Large intestine (tissue), 3 donors: Measurements from ENCODE around the gene KSR2. TPM values are rescaled to one million over a fixed set of nuclear protein-coding genes. Genes with fewer than 3 reads are reported as not detected.
"Not testable (repeated sequence)": the region's sequence is repeated elsewhere in the genome, so short reads cannot be mapped to it uniquely, and the experiment has no call there.

Experiments used
- DNase-seq, 2 donors: peaks; one replicate each; pipeline versions ENCODE4 v3.0.0 to v3.0.0-alpha.2; 2013
- H3K27ac ChIP-seq: one replicate; pipeline ENCODE4 v1.5.1; 2013; ENCODE audit warnings: low read length
- H3K27me3 ChIP-seq: 2 replicates; pipeline ENCODE4 v1.6.1; 2013; ENCODE audit warnings: low read length; ENCODE audit not compliant: control insufficient read depth, insufficient read depth
- H3K36me3 ChIP-seq: 2 replicates; pipeline ENCODE4 v1.6.1; 2013; ENCODE audit warnings: low read length; ENCODE audit not compliant: control insufficient read depth, insufficient read depth
- H3K4me1 ChIP-seq: one replicate; pipeline ENCODE4 v1.6.1; 2013; ENCODE audit warnings: low read length; ENCODE audit not compliant: control insufficient read depth, insufficient read depth
- H3K4me3 ChIP-seq: one replicate; pipeline ENCODE4 v1.5.1; 2013; ENCODE audit warnings: low read length
- H3K9me3 ChIP-seq: one replicate; pipeline ENCODE4 v1.6.1; 2013; ENCODE audit warnings: mild to moderate bottlenecking, low read depth, low read length, moderate library complexity; ENCODE audit not compliant: control insufficient read depth
- WGBS: methylation state at CpG from one replicate; pipeline ENCODE4 v1.1.5; 2013; ENCODE audit warnings: low lambda C conversion rate; ENCODE audit not compliant: insufficient coverage; 5-methylcytosine and 5-hydroxymethylcytosine counted together
- polyA plus RNA-seq: library from polyadenylated mRNA; unstranded; fragments of 120-200 nt; gene quantifications from one replicate; pipeline ENCODE4 v1.2.1, GENCODE V29; 2013

Gene KSR2
- polyA plus RNA-seq, 1 donor: 0.61 TPM

DNA sequence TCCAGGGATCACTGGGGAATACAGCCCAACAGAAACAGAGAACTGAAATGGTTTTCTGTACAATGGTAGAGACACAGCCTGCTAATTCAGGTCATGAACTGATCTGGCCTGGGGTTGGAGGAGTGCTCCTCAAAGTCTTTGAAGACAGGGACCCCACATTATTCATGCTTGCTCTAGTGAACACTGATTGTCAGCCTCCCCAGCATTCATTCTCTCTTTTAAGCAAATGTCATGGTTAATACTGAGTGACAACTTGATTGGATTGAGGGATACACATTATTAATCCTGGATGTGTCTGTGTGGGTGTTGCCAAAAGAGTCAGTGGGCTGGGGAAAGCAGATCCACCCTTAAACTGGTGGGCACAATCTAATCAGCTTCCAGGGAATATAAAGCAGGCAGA lies 319.0 kb downstream of the KSR2 start:
- H3K4me1 ChIP-seq: no peaks in the 10 kb centered on the region
- no peaks in the 10 kb centered on the region for H3K36me3 ChIP-seq
- no peak overlapping the region for H3K27ac ChIP-seq
- no peak for DNase-seq
- H3K27me3 ChIP-seq: peaks cover 4% of the 10 kb centered on the region
- H3K4me3 ChIP-seq: no peak overlapping the region
- no peaks in the 10 kb centered on the region for H3K9me3 ChIP-seq

DNA sequence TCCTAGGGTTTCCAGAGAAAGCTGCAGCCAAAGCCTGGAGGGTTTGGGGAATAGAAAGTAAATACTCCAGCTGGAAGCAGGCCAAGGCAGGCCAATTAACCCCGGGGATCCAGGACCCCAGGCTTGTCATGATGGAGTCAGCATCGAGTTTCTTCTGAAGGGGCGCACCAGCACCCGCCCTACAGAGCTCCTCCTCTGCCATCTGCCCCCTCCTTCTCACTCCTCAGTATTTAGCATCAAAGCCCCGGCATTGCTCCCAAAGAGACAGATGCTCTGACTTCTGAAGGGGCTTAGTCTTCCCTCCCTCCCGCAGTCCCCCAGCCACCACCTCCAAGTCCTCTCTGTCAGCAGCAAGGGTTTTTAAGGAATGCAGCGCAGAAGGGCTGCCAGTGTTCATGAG lies 322.3 kb downstream of the KSR2 start:
- no peak for DNase-seq
- Histone ChIP-seq H3K27me3 (peaks cover 4% of the 10 kb centered on the region), H3K4me1 (no peaks in the 10 kb centered on the region), H3K36me3 (no peaks in the 10 kb centered on the region), H3K9me3 (no peaks in the 10 kb centered on the region), H3K4me3 (no peak overlapping the region), H3K27ac (no peak overlapping the region)
- WGBS: no CpG with 5 or more reads among the region's 7 CpGs

DNA sequence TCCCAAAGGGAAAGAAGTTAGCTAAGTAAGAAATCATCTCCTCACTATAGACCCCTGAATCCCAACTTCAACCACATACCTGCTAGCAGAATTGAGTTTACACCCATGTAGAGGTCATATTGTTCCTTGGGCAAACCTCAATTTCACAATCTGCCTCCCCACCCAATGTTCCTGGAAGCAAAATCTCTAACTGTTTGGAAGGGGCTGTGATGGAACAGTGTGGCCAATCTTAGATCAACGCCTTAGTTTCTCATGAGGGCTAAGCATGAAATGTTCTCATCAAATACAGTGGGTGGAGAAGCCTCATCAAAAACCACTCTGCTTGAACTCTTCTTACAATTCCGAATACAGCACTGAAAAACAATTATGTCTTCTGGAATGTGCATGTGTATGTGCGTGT lies 323.3 kb downstream of the KSR2 start:
- Histone ChIP-seq H3K9me3 (no peaks in the 10 kb centered on the region), H3K4me3 (no peak overlapping the region), H3K4me1 (no peaks in the 10 kb centered on the region), H3K27ac (no peak overlapping the region), H3K36me3 (no peaks in the 10 kb centered on the region), H3K27me3 (peaks cover 4% of the 10 kb centered on the region)
- WGBS: no CpG with 5 or more reads among the region's 3 CpGs
- no peak for DNase-seq

DNA sequence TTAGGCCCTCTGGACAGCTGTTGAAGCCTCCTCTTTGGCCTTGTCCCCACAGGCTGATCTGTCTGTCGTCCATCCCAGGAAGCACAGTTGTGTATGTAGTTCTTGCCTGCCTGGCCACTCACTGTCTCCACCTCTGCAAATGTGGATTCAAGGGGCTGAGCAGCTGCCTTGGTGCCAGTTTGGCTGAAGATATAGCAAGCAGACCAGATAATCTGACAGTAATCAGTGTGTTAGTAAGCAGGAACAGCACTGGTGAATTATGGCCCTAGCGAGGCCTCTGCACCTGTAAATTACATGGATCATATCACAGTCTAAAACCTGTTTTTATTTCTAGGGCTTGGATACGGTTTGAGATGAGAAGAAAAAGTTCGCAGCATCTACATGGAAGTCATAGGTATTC lies 324.8 kb downstream of the KSR2 start:
- peaks cover 4% of the 10 kb centered on the region for H3K27me3 ChIP-seq
- H3K36me3 ChIP-seq: no peaks in the 10 kb centered on the region
- no CpG with 5 or more reads among the region's 4 CpGs for WGBS
- no peaks in the 10 kb centered on the region for H3K9me3 ChIP-seq
- H3K27ac ChIP-seq: no peak overlapping the region
- H3K4me3 ChIP-seq: no peak overlapping the region
- H3K4me1 ChIP-seq: no peaks in the 10 kb centered on the region
- no peak for DNase-seq

DNA sequence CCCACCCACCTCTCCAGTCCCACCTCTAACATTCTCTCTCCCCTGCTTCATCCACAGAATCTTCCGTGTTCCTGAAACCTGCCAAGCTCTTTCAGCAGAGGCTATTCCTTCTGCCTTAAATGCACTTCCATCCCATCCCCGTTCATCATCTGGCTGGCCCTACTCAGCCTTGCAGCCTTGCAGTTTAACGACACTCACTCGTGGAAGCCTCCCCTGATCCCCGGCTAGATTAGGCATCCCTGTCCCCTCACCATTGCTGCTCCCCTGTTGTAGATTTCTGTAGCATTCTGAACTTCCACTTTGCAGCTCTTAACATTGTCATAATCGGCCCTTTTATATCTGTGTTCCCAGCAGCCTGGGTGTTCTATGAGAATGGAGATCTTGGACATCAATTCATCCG lies 326.9 kb downstream of the KSR2 start:
- Histone ChIP-seq H3K36me3 (no peaks in the 10 kb centered on the region), H3K4me1 (no peaks in the 10 kb centered on the region), H3K4me3 (no peak overlapping the region), H3K27me3 (peaks cover 4% of the 10 kb centered on the region), H3K27ac (no peak overlapping the region), H3K9me3 (peaks cover 3% of the 10 kb centered on the region)
- WGBS: 83% methylated on average over 1 of the region's 7 CpGs
- no peak for DNase-seq

DNA sequence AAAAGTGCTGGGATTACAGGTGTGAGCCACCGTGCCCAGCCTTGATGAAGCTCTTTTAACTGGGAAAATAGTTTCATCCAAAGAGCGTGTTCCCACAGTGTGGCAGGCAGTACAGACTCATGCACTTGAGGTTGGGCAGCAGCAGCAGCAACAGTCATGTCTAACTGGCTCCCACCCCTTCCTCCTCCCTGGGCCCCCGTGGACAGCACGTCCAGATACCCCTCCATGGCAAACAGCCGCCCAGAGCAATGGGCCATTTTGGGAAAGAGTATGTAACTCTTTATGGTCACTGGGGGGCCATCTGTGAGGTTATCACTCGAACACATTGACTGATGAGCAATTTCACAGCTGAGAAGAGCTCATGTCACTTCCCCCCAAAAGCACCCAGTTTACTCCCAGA lies 328.3 kb downstream of the KSR2 start:
- Histone ChIP-seq H3K36me3 (no peaks in the 10 kb centered on the region), H3K4me3 (no peak overlapping the region), H3K4me1 (no peaks in the 10 kb centered on the region), H3K27me3 (no peaks in the 10 kb centered on the region), H3K9me3 (peaks cover 3% of the 10 kb centered on the region), H3K27ac (no peak overlapping the region)
- no CpG with 5 or more reads among the region's 6 CpGs for WGBS
- DNase-seq: no peak

DNA sequence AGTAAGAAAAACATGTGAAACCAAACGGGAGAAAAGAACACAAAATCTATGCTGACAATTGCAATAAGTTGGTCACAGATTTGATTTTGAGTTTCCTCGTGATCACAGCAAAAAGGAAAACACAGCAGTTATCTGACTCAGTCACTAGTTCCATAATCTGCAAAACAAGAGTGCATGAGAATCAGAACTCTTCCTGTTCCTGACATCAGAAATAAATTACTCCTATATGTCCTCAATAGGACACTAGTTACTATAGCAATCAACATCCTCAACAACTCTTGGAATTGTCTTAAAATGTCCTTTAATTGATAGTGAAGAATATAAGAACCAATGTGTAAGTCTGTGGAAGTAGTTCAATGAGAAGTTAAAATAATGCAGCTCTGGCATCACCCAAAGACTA lies 339.3 kb downstream of the KSR2 start:
- Histone ChIP-seq H3K4me3 (no peak overlapping the region), H3K9me3 (no peaks in the 10 kb centered on the region)
- 100% methylated on average over 1 of the region's 2 CpGs for WGBS

DNA sequence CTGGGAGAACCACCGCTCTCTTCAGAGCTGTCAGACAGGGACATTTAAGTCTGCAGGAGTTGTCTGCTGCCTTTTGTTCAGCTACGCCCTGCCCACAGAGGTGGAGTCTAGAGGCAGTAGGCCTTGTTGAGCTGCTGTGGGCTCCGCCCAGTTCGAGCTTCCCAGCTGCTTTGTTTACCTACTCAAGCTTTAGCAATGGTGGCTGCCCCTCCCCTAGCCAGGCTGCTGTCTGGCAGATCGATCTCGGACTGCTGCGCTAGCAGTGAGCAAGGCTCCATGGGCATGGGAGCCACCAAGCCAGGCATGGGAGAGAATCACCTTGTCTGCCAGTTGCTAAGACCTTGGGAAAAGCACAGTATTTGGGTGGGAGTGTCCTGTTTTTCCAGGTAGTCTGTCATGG lies 340.1 kb downstream of the KSR2 start:
- WGBS: no CpG with 5 or more reads among the region's 7 CpGs
- H3K36me3 ChIP-seq, DNase-seq, H3K27ac ChIP-seq, H3K27me3 ChIP-seq, H3K4me1 ChIP-seq, H3K4me3 ChIP-seq, H3K9me3 ChIP-seq: not testable (repeated sequence)

More for the DNA sequence above, 339.3 kb downstream of the KSR2 start:
- H3K27ac ChIP-seq: no peak overlapping the region
- H3K36me3 ChIP-seq: no peaks in the 10 kb centered on the region
- H3K27me3 ChIP-seq: no peaks in the 10 kb centered on the region
- no peak for DNase-seq
- H3K4me1 ChIP-seq: no peaks in the 10 kb centered on the region

DNA sequence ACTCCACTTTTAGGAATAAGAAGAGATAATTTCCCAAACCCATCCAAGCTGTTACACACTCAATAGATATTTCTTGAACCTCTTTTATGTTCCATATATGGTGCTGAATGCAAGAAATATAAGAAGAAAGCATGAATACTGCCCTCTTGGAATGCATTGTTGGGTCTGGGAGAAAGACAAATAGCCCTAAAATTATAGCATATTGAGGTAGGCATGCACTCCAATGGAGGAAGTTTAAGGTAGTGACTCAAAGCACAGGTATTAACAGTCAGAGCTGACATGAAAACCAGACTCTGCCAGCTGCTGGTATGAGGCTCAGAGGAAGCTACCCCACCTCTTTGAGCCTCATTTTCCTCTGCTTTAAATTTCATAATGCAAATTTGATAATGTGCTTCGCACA lies 346.0 kb downstream of the KSR2 start:
- no peak overlapping the region for H3K4me3 ChIP-seq
- H3K27me3 ChIP-seq: peaks cover 3% of the 10 kb centered on the region
- DNase-seq: no peak
- no CpG with 5 or more reads among the region's 1 CpG for WGBS
- H3K36me3 ChIP-seq: no peaks in the 10 kb centered on the region
- H3K27ac ChIP-seq: no peak overlapping the region
- H3K4me1 ChIP-seq: no peaks in the 10 kb centered on the region
- H3K9me3 ChIP-seq: no peaks in the 10 kb centered on the region

DNA sequence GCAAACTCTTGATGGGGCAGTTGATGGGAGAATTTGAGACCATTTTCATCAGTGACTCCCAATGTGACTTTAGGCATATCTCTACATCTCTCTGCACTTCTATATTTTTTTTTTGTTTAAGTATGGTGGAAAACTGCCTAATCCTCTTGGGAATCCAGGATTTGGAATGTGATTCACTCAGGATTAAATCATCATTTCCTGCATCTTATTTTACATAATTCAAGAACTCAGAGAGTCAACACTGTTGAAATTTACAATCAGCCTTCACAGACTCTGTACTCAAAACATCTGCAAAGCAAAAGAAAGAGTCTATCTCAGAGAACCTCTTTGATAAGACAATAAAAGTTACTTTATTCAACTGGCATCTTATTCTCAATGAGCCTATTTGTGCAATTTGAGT lies 346.7 kb downstream of the KSR2 start:
- Histone ChIP-seq H3K36me3 (no peaks in the 10 kb centered on the region), H3K27me3 (peaks cover 3% of the 10 kb centered on the region), H3K4me1 (no peaks in the 10 kb centered on the region), H3K27ac (no peak overlapping the region), H3K9me3 (no peaks in the 10 kb centered on the region), H3K4me3 (no peak overlapping the region)
- no peak for DNase-seq

DNA sequence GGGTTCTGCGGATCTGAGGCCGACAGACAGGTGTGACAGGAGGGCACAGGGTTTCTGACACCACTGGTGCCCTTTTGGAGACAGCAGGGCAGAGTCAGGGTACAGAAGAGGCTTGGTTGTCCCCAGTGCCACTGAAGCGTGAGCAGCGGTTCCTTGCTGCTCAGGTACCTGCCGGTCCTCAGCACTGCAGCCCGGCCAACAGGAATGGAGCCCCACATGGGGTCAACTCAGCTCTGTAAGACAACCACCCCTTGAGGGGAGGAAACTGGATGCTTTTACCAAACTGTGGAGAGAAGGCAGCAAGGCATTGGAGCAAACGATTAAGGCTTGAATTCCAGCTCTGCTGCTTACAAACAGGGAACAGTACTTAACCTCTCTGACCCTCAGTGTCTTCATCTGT lies 361.0 kb downstream of the KSR2 start:
- Histone ChIP-seq H3K27me3 (no peaks in the 10 kb centered on the region), H3K36me3 (no peaks in the 10 kb centered on the region), H3K27ac (no peak overlapping the region), H3K4me1 (no peaks in the 10 kb centered on the region), H3K4me3 (no peak overlapping the region), H3K9me3 (no peaks in the 10 kb centered on the region)
- WGBS: no CpG with 5 or more reads among the region's 7 CpGs
- no peak for DNase-seq
